Nephron (organoid): ENCODE measurements around the gene COL24A1.

ENCODE experiments used
- H3K27ac Mint-ChIP-seq, 3 experiments: 2 replicates each; pipeline ENCODE4 v1.8.0; 2020; ENCODE audit warnings: mixed read lengths in 3 of 3, mild to moderate bottlenecking in 2 of 3, moderate library complexity in 1 of 3
- H3K27me3 Mint-ChIP-seq: 2 replicates; pipeline ENCODE4 v1.8.0; 2021; ENCODE audit warnings: low read depth, mild to moderate bottlenecking, moderate library complexity, mixed read lengths
- H3K36me3 Mint-ChIP-seq: 2 replicates; pipeline ENCODE4 v1.8.0; 2020; ENCODE audit warnings: low read depth, mixed read lengths
- H3K4me1 Mint-ChIP-seq: 2 replicates; pipeline ENCODE4 v1.8.0; 2020; ENCODE audit warnings: mixed read lengths
- H3K4me3 Mint-ChIP-seq, 3 experiments: 2 replicates each; pipeline ENCODE4 v1.8.0; 2020; ENCODE audit warnings: mild to moderate bottlenecking in 3 of 3, mixed read lengths in 3 of 3, moderate library complexity in 2 of 3
- H3K9me3 Mint-ChIP-seq: 2 replicates; pipeline ENCODE4 v1.8.0; 2020; ENCODE audit warnings: mixed read lengths
- TF ChIP-seq, protein P1 (sequence below), 3 experiments: fragments of 200-600 bp; sonication (generic); IDR thresholded peaks; one replicate each; pipeline ENCODE4 v1.5.0; 2021; ENCODE audit warnings: antibody characterized with exemption in 3 of 3; ENCODE audit not compliant: unreplicated experiment in 3 of 3

The COL24A1 gene

DNA sequence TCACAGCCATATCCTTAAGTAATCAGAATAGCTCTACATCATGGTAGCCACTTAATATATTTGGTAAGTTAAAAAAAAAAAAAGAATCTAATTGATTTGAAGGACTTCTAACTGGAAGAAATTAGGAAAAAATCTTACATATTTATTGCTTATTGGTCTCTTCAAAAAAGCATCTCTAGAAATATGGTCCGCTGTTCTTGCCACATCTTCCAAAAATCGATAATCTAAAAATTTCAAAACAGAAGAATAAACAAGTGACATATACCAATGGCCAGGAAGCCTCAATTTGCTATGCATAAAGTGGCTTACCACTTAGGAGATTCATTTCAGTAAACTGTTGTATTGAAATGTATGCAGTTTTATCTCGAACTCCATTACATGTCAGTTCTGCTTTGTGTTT, 450.6 kb downstream of the COL24A1 start:
- Mint-ChIP-seq H3K27ac (no peak overlapping the region), H3K4me3 (peak overlapping the region; percentile 64 to 74 (median 70)), H3K9me3 (no peaks in the 10 kb centered on the region), H3K27me3 (no peaks in the 10 kb centered on the region), H3K4me1 (peaks cover 4% of the 10 kb centered on the region), H3K36me3 (peaks cover 46% of the 10 kb centered on the region)
- TF ChIP-seq, protein P1, sequence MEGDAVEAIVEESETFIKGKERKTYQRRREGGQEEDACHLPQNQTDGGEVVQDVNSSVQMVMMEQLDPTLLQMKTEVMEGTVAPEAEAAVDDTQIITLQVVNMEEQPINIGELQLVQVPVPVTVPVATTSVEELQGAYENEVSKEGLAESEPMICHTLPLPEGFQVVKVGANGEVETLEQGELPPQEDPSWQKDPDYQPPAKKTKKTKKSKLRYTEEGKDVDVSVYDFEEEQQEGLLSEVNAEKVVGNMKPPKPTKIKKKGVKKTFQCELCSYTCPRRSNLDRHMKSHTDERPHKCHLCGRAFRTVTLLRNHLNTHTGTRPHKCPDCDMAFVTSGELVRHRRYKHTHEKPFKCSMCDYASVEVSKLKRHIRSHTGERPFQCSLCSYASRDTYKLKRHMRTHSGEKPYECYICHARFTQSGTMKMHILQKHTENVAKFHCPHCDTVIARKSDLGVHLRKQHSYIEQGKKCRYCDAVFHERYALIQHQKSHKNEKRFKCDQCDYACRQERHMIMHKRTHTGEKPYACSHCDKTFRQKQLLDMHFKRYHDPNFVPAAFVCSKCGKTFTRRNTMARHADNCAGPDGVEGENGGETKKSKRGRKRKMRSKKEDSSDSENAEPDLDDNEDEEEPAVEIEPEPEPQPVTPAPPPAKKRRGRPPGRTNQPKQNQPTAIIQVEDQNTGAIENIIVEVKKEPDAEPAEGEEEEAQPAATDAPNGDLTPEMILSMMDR (IDR thresholded peaks at IDR 0.05; ENCODE audit: unreplicated experiment in 3 of 3): no peak

DNA sequence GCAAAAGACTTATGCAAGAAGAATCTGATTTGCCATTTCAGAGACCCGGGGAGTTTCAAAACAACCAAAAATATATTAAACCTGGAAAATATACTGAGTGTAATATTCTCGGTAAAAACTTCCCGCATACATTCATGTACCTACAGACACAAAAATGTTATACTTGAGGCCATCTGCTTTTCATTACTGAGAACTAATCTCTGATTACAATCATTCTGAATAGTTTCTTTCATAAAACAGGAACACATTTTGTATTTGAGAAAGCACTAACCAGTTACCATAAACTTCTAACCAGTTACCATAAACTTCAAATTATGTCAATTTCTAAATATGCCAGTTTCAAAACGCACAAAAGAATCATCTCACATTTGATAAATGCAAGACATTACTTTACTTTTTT, 456.1 kb downstream of the COL24A1 start:
- no peaks in the 10 kb centered on the region for H3K9me3 Mint-ChIP-seq
- H3K27ac Mint-ChIP-seq: no peak overlapping the region
- no peaks in the 10 kb centered on the region for H3K27me3 Mint-ChIP-seq
- no peak overlapping the region for H3K4me3 Mint-ChIP-seq
- H3K36me3 Mint-ChIP-seq: peaks cover 63% of the 10 kb centered on the region
- TF ChIP-seq, protein P1 (IDR thresholded peaks at IDR 0.05; ENCODE audit: unreplicated experiment in 3 of 3): no peak
- no peaks in the 10 kb centered on the region for H3K4me1 Mint-ChIP-seq

DNA sequence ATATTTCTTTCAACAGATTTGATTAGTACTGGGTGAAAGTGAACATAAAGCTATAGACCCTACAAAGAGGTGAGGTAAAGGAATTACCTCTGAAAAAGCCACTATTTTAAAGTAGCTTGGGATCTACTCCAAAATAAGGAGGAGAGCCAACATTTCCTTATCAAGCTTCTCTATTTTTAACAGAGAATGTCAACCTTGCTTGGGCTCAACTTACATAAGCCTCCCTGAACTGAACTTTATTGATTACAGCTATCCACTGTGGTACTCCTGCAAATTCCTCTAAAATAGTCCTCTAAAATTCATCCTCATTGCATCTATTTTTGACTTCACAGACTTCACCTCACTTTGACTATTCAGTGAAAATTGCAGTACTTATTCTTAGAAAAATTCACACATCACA, 458.7 kb downstream of the COL24A1 start:
- TF ChIP-seq, protein P1 (IDR thresholded peaks at IDR 0.05; ENCODE audit: unreplicated experiment in 3 of 3): no peak
- H3K4me3 Mint-ChIP-seq: no peak overlapping the region
- H3K36me3 Mint-ChIP-seq: peaks cover 56% of the 10 kb centered on the region
- no peaks in the 10 kb centered on the region for H3K4me1 Mint-ChIP-seq
- H3K9me3 Mint-ChIP-seq: no peaks in the 10 kb centered on the region
- no peak overlapping the region for H3K27ac Mint-ChIP-seq
- H3K27me3 Mint-ChIP-seq: no peaks in the 10 kb centered on the region

DNA sequence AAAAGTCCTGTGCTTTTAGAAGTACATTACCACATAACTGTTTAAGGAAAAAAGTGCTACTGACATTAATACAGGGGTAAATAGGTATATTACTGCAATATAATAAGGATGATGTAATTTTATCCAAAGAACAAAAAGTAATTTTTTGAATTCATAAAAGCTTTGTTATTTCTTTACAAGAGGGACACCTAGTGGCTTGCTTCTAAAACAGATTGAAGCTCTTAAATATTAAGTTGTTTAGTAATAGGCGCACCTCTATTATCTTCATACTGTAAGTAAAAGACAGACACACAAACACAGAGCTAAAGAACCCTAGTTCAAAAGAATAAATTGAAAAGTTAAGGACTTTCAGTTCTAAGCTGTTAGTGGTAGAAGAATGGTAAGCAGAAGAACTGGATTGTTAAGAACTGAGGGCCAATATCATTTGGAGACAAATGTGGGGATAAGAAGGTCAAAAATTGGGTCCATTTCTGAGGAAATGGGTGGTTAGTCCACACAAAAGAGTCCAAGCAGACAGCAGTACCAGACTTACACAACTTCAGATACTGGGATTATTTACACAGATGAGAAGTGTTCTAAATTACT, 463.8 kb downstream of the COL24A1 start:
- Mint-ChIP-seq H3K36me3 (peaks cover 36% of the 10 kb centered on the region), H3K27me3 (no peaks in the 10 kb centered on the region), H3K4me3 (no peak overlapping the region), H3K9me3 (no peaks in the 10 kb centered on the region), H3K27ac (no peak overlapping the region), H3K4me1 (no peaks in the 10 kb centered on the region)
- TF ChIP-seq, protein P1 (IDR thresholded peaks at IDR 0.05; ENCODE audit: unreplicated experiment in 3 of 3): peak; percentile 40 to 66 (median 50)

DNA sequence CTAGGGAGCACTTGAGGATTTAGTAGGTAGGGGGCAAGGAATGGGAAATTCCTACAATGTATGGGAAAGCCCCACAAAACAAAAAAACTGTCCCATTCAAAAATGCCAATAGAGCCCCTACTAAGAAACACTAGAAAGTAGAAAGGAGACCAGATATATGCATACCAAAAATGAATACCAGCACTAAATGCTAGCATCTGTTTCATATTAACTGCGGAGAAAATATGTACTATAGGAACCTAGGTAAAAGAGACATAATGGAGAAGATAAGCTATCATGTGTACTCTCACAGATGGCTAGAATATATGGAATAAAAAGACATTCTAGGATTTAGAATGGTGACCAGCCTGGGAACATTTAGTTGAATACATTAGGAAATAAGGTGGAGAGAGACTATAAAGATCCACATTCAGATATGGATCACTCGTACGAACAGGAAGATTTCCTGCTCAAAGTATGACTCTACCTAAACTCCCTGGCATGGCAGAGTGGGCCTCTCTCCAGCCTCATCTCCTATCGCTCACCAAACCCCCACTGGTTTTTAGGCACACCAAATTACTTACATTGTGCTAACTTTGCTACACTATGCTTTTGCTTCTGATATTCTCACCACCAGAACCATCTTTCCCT, 466.7 kb downstream of the COL24A1 start:
- Mint-ChIP-seq H3K36me3 (peaks cover 30% of the 10 kb centered on the region), H3K27me3 (no peaks in the 10 kb centered on the region), H3K4me1 (no peaks in the 10 kb centered on the region), H3K9me3 (no peaks in the 10 kb centered on the region), H3K27ac (no peak overlapping the region), H3K4me3 (no peak overlapping the region)
- TF ChIP-seq, protein P1 (IDR thresholded peaks at IDR 0.05; ENCODE audit: unreplicated experiment in 3 of 3): no peak
